Measurements from ENCODE around the gene SYNE1. TPM values are rescaled to one million over a fixed set of nuclear protein-coding genes. Genes with fewer than 3 reads are reported as not detected.

Gene SYNE1
- total and polyA plus RNA-seq, 10 of the 15 experiments (the other 5 are each of a cell fraction or from before 2014, with no cell fraction given): 2.3 to 28.7 (median 14.1) TPM

DNA sequence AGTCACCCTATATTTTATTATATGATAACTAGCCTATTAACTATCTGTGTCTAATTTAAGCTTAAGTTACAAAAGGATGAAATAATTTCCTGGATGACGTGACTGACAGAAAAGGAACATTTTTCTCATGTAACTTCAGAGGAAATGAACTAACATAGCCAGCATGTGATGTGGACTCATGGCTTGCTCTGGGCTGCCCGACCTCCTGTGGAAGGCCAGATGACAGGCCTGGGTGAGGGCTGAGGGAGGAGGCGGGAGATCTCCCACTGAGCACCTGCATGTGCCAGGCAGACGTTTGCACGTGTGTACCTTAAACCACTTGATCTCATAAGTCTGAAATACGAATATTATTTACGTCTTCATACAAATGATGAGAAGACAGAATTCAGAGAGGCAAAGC lies 321.1 kb downstream of the SYNE1 start (continued):
- TF ChIP-seq TCF12 (IDR thresholded peaks at IDR 0.05; ENCODE audit: low read depth, low read length) (no peak), HDGF (IDR thresholded peaks at IDR 0.05) (no peak)

DNA sequence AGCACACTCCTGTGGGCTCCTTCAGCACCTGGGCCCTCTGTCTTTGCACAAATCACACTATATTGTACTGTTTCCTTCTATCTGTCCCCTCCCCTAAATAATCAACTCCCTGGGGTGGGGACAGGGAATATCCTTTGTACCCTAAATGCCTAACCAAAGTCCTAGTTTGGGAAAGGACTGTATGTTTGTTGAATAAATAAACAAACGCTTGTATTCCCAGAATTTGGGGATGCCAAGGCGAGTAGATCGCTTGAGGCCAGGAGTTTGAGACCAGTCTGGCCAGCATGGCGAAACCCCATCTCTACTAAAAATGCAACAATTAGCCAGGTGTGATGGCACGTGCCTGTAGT lies 322.7 kb downstream of the SYNE1 start:
- no peaks in the 10 kb centered on the region for H4K20me1 ChIP-seq (ENCODE audit: control insufficient read depth, insufficient read depth)
- no peaks in the 10 kb centered on the region for H3K79me2 ChIP-seq (ENCODE audit: control insufficient read depth, insufficient read depth, low read length)
- 66% methylated on average over 5 of the region's 5 CpGs for WGBS (ENCODE audit: insufficient coverage, insufficient replicate concordance, low lambda C conversion rate, missing lambda C conversion rate)
- intact Hi-C loops (cut with micrococcal nuclease; ENCODE audit: unreplicated experiment) (no loop called here), in situ Hi-C loops (cut with MboI) (no loop called here)
- ChIA-PET SMC1A (ENCODE audit: uncharacterized antibody, unreplicated experiment) (no interaction called here), POLR2A (no interaction called here), RAD21 (ENCODE audit: unreplicated experiment) (no interaction called here), CTCF (interaction anchor here (0.6 to 1.3 kb wide), 2 partner anchors 13 to 14 kb away, joined by 3 to 6 read pairs; no protein-coding TSS in a partner anchor)
- H3K27me3 ChIP-seq (replicated peaks in 1 of 2; ENCODE audit: control insufficient read depth in 2 of 2, insufficient read depth in 2 of 2, low read length in 1 of 2): no peaks in the 10 kb centered on the region; a peak in 1 of 4 replicates
- no peak for FAIRE-seq
- no peak for ATAC-seq
- H3K4me3 ChIP-seq: no peak overlapping the region
- H3K4me2 ChIP-seq (ENCODE audit: control insufficient read depth, insufficient read depth): no peak overlapping the region
- no peaks in the 10 kb centered on the region; the same call in 2 of the 3 replicates for H3K9me3 ChIP-seq (replicated peaks; ENCODE audit: control insufficient read depth, insufficient read depth, low read length)
- H3K27ac ChIP-seq (ENCODE audit: control insufficient read depth, insufficient read depth): no peak overlapping the region
- no peak overlapping the region for H3K9ac ChIP-seq (ENCODE audit: control insufficient read depth, insufficient read depth, low read length)
- H3K36me3 ChIP-seq (ENCODE audit: control insufficient read depth in 2 of 2, insufficient read depth in 2 of 2, low read length in 1 of 2): no peaks in the 10 kb centered on the region
- H2AFZ ChIP-seq (ENCODE audit: control insufficient read depth, low read depth, low read length): no peak overlapping the region
- peaks cover 9% of the 10 kb centered on the region for H3K4me1 ChIP-seq (ENCODE audit: control insufficient read depth, insufficient read depth, low read length)
- no TSS peak for BruUV-seq (replicated peaks)
- no peak for DNase-seq (ENCODE audit: low read depth, low spot score)
- TF ChIP-seq, protein P1, sequence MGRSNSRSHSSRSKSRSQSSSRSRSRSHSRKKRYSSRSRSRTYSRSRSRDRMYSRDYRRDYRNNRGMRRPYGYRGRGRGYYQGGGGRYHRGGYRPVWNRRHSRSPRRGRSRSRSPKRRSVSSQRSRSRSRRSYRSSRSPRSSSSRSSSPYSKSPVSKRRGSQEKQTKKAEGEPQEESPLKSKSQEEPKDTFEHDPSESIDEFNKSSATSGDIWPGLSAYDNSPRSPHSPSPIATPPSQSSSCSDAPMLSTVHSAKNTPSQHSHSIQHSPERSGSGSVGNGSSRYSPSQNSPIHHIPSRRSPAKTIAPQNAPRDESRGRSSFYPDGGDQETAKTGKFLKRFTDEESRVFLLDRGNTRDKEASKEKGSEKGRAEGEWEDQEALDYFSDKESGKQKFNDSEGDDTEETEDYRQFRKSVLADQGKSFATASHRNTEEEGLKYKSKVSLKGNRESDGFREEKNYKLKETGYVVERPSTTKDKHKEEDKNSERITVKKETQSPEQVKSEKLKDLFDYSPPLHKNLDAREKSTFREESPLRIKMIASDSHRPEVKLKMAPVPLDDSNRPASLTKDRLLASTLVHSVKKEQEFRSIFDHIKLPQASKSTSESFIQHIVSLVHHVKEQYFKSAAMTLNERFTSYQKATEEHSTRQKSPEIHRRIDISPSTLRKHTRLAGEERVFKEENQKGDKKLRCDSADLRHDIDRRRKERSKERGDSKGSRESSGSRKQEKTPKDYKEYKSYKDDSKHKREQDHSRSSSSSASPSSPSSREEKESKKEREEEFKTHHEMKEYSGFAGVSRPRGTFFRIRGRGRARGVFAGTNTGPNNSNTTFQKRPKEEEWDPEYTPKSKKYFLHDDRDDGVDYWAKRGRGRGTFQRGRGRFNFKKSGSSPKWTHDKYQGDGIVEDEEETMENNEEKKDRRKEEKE (IDR thresholded peaks at IDR 0.05): no peak
- no peak for TF ChIP-seq RFX5 (IDR thresholded peaks at IDR 0.05; ENCODE audit: low read depth, low read length)
- TF ChIP-seq, protein P2, sequence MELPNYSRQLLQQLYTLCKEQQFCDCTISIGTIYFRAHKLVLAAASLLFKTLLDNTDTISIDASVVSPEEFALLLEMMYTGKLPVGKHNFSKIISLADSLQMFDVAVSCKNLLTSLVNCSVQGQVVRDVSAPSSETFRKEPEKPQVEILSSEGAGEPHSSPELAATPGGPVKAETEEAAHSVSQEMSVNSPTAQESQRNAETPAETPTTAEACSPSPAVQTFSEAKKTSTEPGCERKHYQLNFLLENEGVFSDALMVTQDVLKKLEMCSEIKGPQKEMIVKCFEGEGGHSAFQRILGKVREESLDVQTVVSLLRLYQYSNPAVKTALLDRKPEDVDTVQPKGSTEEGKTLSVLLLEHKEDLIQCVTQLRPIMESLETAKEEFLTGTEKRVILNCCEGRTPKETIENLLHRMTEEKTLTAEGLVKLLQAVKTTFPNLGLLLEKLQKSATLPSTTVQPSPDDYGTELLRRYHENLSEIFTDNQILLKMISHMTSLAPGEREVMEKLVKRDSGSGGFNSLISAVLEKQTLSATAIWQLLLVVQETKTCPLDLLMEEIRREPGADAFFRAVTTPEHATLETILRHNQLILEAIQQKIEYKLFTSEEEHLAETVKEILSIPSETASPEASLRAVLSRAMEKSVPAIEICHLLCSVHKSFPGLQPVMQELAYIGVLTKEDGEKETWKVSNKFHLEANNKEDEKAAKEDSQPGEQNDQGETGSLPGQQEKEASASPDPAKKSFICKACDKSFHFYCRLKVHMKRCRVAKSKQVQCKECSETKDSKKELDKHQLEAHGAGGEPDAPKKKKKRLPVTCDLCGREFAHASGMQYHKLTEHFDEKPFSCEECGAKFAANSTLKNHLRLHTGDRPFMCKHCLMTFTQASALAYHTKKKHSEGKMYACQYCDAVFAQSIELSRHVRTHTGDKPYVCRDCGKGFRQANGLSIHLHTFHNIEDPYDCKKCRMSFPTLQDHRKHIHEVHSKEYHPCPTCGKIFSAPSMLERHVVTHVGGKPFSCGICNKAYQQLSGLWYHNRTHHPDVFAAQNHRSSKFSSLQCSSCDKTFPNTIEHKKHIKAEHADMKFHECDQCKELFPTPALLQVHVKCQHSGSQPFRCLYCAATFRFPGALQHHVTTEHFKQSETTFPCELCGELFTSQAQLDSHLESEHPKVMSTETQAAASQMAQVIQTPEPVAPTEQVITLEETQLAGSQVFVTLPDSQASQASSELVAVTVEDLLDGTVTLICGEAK (IDR thresholded peaks at IDR 0.05; ENCODE audit: borderline replicate concordance): no peak
